ENCODE data around the gene OR4D9.
"Not testable (repeated sequence)": the region's sequence is repeated elsewhere in the genome, so short reads cannot be mapped to it uniquely, and the experiment has no call there.

Gene OR4D9

GRCh38 chr11:59511675-59512074 is 336 bp downstream of the OR4D9 start:
- Histone ChIP-seq H3K27me3 (ENCODE audit: insufficient read depth, low read depth) (no peaks in the 10 kb centered on the region), H3K27ac (no peak overlapping the region), H3K4me1 (ENCODE audit: low read depth, poor library complexity, severe bottlenecking) (no peaks in the 10 kb centered on the region), H3K79me2 (ENCODE audit: insufficient read depth, low read depth) (no peaks in the 10 kb centered on the region), H2AFZ (ENCODE audit: low read depth) (no peak overlapping the region), H3K4me3 (IDR thresholded peaks at IDR 0.05; ENCODE audit: insufficient read depth, low read depth, low read length) (no peak overlapping the region), H3K4me2 (no peak overlapping the region), H3K36me3 (ENCODE audit: insufficient read depth) (no peaks in the 10 kb centered on the region), H3K9ac (no peak overlapping the region), H4K20me1 (ENCODE audit: insufficient read depth) (no peaks in the 10 kb centered on the region)
- no peak for TF ChIP-seq CTCF (conservative IDR thresholded peaks at IDR 0.05; ENCODE audit: low read depth, low read length)

- not testable (repeated sequence) for H3K27ac ChIP-seq; H3K36me3 ChIP-seq (ENCODE audit: insufficient read depth); H3K27me3 ChIP-seq (ENCODE audit: insufficient read depth, low read depth); H3K4me3 ChIP-seq (IDR thresholded peaks at IDR 0.05; ENCODE audit: insufficient read depth, low read depth, low read length); H4K20me1 ChIP-seq (ENCODE audit: insufficient read depth); H3K4me1 ChIP-seq (ENCODE audit: low read depth, poor library complexity, severe bottlenecking); H2AFZ ChIP-seq (ENCODE audit: low read depth); H3K79me2 ChIP-seq (ENCODE audit: insufficient read depth, low read depth); H3K9ac ChIP-seq; H3K4me2 ChIP-seq
These were observed 8.8 kb downstream of the OR4D9 start for GRCh38 chr11:59520139-59520538.

- Histone ChIP-seq H3K36me3 (ENCODE audit: insufficient read depth) (no peaks in the 10 kb centered on the region), H3K4me1 (ENCODE audit: low read depth, poor library complexity, severe bottlenecking) (no peaks in the 10 kb centered on the region), H3K79me2 (ENCODE audit: insufficient read depth, low read depth) (no peaks in the 10 kb centered on the region), H3K27me3 (ENCODE audit: insufficient read depth, low read depth) (no peaks in the 10 kb centered on the region), H2AFZ (ENCODE audit: low read depth) (no peak overlapping the region), H3K27ac (no peak overlapping the region), H3K4me2 (no peak overlapping the region), H3K9ac (no peak overlapping the region), H4K20me1 (ENCODE audit: insufficient read depth) (no peaks in the 10 kb centered on the region), H3K4me3 (IDR thresholded peaks at IDR 0.05; ENCODE audit: insufficient read depth, low read depth, low read length) (no peak overlapping the region)
- TF ChIP-seq CTCF (conservative IDR thresholded peaks at IDR 0.05; ENCODE audit: low read depth, low read length), result no peak
These were observed 9.4 kb downstream of the OR4D9 start for GRCh38 chr11:59520741-59521140.

GRCh38 chr11:59523541-59523940 is 12.2 kb downstream of the OR4D9 start:
- Histone ChIP-seq H2AFZ (ENCODE audit: low read depth) (no peak overlapping the region), H3K79me2 (ENCODE audit: insufficient read depth, low read depth) (no peaks in the 10 kb centered on the region), H3K4me3 (IDR thresholded peaks at IDR 0.05; ENCODE audit: insufficient read depth, low read depth, low read length) (no peak overlapping the region), H3K27me3 (ENCODE audit: insufficient read depth, low read depth) (no peaks in the 10 kb centered on the region), H3K4me1 (ENCODE audit: low read depth, poor library complexity, severe bottlenecking) (no peaks in the 10 kb centered on the region), H3K36me3 (ENCODE audit: insufficient read depth) (no peaks in the 10 kb centered on the region), H3K9ac (no peak overlapping the region), H4K20me1 (ENCODE audit: insufficient read depth) (no peaks in the 10 kb centered on the region), H3K27ac (no peak overlapping the region), H3K4me2 (no peak overlapping the region)
- no peak for TF ChIP-seq CTCF (conservative IDR thresholded peaks at IDR 0.05; ENCODE audit: low read depth, low read length)

- no peak overlapping the region for H3K9ac ChIP-seq
- H4K20me1 ChIP-seq (ENCODE audit: insufficient read depth), result no peaks in the 10 kb centered on the region
- no peaks in the 10 kb centered on the region for H3K36me3 ChIP-seq (ENCODE audit: insufficient read depth)
- H2AFZ ChIP-seq (ENCODE audit: low read depth), result no peak overlapping the region
- H3K4me1 ChIP-seq (ENCODE audit: low read depth, poor library complexity, severe bottlenecking), result no peaks in the 10 kb centered on the region
- no peak overlapping the region for H3K27ac ChIP-seq
- H3K27me3 ChIP-seq (ENCODE audit: insufficient read depth, low read depth), result no peaks in the 10 kb centered on the region
- H3K4me2 ChIP-seq, result no peak overlapping the region
- no peak overlapping the region for H3K4me3 ChIP-seq (IDR thresholded peaks at IDR 0.05; ENCODE audit: insufficient read depth, low read depth, low read length)
- H3K79me2 ChIP-seq (ENCODE audit: insufficient read depth, low read depth), result no peaks in the 10 kb centered on the region
- no peak for TF ChIP-seq CTCF (conservative IDR thresholded peaks at IDR 0.05; ENCODE audit: low read depth, low read length)
These were observed 17.4 kb downstream of the OR4D9 start for GRCh38 chr11:59528711-59529110.

Data from KMS-11 (cell line).